Uterus (tissue), 2 donors: Measurements from ENCODE around the gene CENPC.

Experiments used
- CTCF ChIP-seq, 4 experiments: fragments of 200-600 bp in 2 of 4; fragments of 450-650 bp in 2 of 4; sonication (generic) in 2 of 4; IDR thresholded peaks; one replicate each; pipeline ENCODE4 v1.5.1; 2016 to 2019; ENCODE audit warnings: antibody characterized with exemption in 4 of 4, mild to moderate bottlenecking in 2 of 4, moderate library complexity in 1 of 4
- POLR2A ChIP-seq, 2 donors: fragments of 450-650 bp; IDR thresholded peaks; one replicate each; pipeline ENCODE4 v1.6.1; 2016; ENCODE audit warnings: antibody characterized with exemption in 2 of 2, mild to moderate bottlenecking in 1 of 2, moderate library complexity in 1 of 2

GRCh38 chr4:67581208-67581857 is 36.0 kb upstream of the CENPC start:
- no peak for TF ChIP-seq CTCF (IDR thresholded peaks at IDR 0.05)
- no peak for TF ChIP-seq POLR2A (IDR thresholded peaks at IDR 0.05)
